ENCODE measurements around the gene SURF2. TPM values are rescaled to one million over a fixed set of nuclear protein-coding genes. Genes with fewer than 3 reads are reported as not detected.
"Not testable (repeated sequence)": the region's sequence is repeated elsewhere in the genome, so short reads cannot be mapped to it uniquely, and the experiment has no call there.

The SURF2 gene
- total RNA-seq, 6 experiments from 2014 or later = 6.3 to 16.9 (median 8.2) TPM

DNA sequence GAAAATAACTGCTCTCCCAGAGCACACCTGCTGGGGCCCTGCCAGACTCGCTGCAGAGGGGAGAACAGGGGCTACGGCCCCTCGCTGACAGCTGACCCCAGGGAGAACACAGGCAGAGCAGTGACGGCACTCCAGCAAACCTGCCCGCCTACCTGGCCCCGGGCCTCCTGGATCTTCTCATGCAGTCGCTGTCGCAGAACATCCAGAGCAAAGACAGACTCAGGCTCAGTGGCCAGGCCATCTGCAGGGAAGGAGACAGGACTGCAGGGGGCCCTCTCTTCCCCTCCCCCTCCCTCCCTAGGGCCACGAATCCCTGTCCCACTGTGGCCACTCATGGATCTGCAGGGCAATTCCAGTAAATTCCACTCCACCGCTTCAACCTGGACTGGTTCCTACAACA lies 22.8 kb upstream of the SURF2 start:
- ATAC-seq = no peak
- H3K36me3 ChIP-seq = peaks cover 3 to 45% (median 23%) of the 10 kb centered on the region in 4 donors
- no peaks in the 10 kb centered on the region for H3K27me3 ChIP-seq
- DNase-seq = peak in 1 of 3 donors; percentile 36
- H3K9me3 ChIP-seq = no peaks in the 10 kb centered on the region
- H3K27ac ChIP-seq = no peak overlapping the region
- no peak for TF ChIP-seq POLR2A (IDR thresholded peaks at IDR 0.05)
- TF ChIP-seq, protein P1, sequence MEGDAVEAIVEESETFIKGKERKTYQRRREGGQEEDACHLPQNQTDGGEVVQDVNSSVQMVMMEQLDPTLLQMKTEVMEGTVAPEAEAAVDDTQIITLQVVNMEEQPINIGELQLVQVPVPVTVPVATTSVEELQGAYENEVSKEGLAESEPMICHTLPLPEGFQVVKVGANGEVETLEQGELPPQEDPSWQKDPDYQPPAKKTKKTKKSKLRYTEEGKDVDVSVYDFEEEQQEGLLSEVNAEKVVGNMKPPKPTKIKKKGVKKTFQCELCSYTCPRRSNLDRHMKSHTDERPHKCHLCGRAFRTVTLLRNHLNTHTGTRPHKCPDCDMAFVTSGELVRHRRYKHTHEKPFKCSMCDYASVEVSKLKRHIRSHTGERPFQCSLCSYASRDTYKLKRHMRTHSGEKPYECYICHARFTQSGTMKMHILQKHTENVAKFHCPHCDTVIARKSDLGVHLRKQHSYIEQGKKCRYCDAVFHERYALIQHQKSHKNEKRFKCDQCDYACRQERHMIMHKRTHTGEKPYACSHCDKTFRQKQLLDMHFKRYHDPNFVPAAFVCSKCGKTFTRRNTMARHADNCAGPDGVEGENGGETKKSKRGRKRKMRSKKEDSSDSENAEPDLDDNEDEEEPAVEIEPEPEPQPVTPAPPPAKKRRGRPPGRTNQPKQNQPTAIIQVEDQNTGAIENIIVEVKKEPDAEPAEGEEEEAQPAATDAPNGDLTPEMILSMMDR (IDR thresholded peaks at IDR 0.05) = no peak
- H3K4me3 ChIP-seq = no peak overlapping the region
- WGBS (ENCODE audit: insufficient coverage, low coverage, low lambda C conversion rate, missing lambda C conversion rate) = 100% methylated on average over 2 of the region's 10 CpGs
- intact Hi-C loops (cut with DNase I) = loop anchor here in 1 of 2 donors (10.0 kb wide), 1 partner anchor 51 kb away; no protein-coding TSS in a partner anchor
- H3K4me1 ChIP-seq = peaks cover 0 to 12% (median 4%) of the 10 kb centered on the region in 4 donors

DNA sequence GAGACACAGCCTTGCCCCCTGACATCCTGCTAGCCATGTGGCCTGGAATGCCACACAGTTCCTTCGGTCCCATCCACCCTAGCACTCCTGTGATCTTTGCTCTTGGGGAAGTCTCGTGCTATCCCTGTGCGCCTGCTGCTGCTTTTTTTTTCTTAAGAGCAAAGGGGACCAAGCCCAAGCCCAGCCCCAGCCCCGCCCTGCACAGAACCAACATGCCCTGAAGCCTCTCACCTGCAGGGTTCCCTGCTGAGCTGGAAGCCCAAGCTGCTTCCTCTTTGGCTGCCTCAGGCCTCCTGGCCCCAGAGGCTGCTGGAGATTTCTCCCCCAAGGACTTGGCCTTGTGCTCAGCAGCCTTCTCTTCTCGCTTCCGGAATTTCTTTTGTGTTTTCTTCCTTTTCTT lies 22.2 kb upstream of the SURF2 start:
- peak in 1 of 3 donors; percentile 28 for DNase-seq
- Histone ChIP-seq H3K27me3 (no peaks in the 10 kb centered on the region), H3K27ac (no peak overlapping the region), H3K4me3 (no peak overlapping the region), H3K4me1 (peaks cover 0 to 12% (median 4%) of the 10 kb centered on the region in 4 donors), H3K9me3 (no peaks in the 10 kb centered on the region), H3K36me3 (peaks cover 3 to 45% (median 23%) of the 10 kb centered on the region in 4 donors)
- intact Hi-C loops (cut with DNase I) = loop anchor here in 1 of 2 donors (10.0 kb wide), 1 partner anchor 51 kb away; no protein-coding TSS in a partner anchor
- TF ChIP-seq, protein P1 (IDR thresholded peaks at IDR 0.05) = no peak
- TF ChIP-seq POLR2A (IDR thresholded peaks at IDR 0.05) = no peak
- no peak for ATAC-seq
- 97% methylated on average over 3 of the region's 6 CpGs for WGBS (ENCODE audit: insufficient coverage, low coverage, low lambda C conversion rate, missing lambda C conversion rate)

DNA sequence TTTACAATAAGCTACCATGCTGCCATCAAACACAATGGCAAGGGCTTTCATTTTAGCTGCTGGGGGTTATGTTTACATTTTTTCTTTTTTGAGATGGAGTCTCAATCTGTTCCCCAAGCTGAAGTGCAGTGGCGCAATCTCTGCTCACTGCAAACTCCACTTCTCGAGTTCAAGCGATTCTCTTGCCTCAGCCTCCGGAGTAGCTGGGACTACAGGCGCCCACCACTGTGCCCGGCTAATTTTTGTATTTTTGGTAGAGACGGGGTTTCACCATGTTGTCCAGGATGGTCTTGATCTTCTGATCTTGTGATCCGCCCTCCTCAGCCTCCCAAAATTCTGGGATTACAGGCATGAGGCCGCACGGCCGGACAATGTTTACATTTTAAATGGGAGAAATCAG lies 21.5 kb upstream of the SURF2 start:
- not testable (repeated sequence) for H3K27me3 ChIP-seq, H3K9me3 ChIP-seq, ATAC-seq, H3K27ac ChIP-seq
- intact Hi-C loops (cut with DNase I) = loop anchor here in 1 of 2 donors (10.0 kb wide), 1 partner anchor 50 kb away; no protein-coding TSS in a partner anchor
- H3K4me1 ChIP-seq = peaks cover 0 to 12% (median 4%) of the 10 kb centered on the region in 4 donors
- peak overlapping the region; percentile 61 to 94 (median 66) for H3K4me3 ChIP-seq
- peak in 1 of 3 donors; percentile 12 for DNase-seq
- 65% methylated on average over 11 of the region's 11 CpGs for WGBS (ENCODE audit: insufficient coverage, low coverage, low lambda C conversion rate, missing lambda C conversion rate)
- H3K36me3 ChIP-seq = peaks cover 3 to 41% (median 23%) of the 10 kb centered on the region in 4 donors

DNA sequence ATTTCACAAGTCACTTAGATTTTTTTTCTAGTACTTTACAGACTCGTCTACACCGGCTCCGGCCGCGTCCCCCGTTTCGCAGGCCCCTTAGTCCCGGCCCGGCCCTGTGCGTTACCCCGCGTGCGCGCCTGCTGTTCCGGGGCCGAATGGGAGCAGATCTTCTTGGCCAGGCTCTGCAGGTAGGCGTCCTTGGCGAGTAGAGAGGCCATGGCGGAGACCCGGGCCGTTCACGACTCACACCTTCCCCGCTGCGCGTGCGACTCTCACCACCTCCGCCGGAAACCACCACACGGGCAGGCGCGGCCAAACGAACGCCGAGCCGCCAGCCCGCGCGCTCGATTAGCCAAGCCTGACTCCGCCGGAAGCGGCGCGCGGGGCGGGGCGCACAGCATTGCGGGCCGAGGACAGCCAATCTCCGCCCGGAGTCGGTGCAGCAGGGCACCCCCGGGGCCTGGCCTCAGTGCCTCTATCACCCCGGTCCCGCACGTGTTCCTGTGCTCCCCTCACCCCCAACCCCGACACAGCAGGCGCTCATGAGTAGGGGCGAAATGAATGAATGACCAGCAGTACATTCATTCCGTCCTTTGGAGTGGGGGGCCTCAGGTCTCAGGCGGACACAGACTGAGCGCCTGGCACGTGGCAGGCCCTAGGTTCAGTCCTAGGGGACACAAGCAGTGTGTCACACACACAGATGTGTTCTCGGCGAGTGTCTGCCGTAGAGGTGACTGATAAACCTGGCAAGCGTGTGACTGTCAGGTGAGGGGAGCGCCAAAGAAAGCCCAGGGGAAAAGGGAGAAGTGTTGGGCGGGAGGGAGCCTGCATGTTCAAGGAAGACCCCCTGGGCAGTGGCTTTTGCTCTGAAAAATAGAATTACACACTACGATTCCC lies 20.2 kb upstream of the SURF2 start, which contains the start of gene SURF6:
Gene SURF6 (minus strand): TSS at position 265 of the 888 bp plus-strand sequence. CDS start 56 bp downstream, at position 209.
- Histone ChIP-seq H3K4me3 (peak within 1 kb of the TSS; percentile 61 to 94 (median 66)), H3K27ac (peak within 1 kb of the TSS in 2 of 3 donors; percentile 24 to 63), H3K27me3 (no peaks in the 10 kb centered on the region), H3K36me3 (peaks cover 3 to 40% (median 22%) of the 10 kb centered on the region in 4 donors), H3K4me1 (peaks cover 0 to 12% (median 4%) of the 10 kb centered on the region in 4 donors), H3K9me3 (no peaks in the 10 kb centered on the region)
- intact Hi-C loops (cut with DNase I) = loop anchor here in 1 of 2 donors (10.0 kb wide), 1 partner anchor 49 kb away; no protein-coding TSS in a partner anchor
- peak; percentile 94 for DNase-seq
- ATAC-seq = peak; percentile 95 to 98 (median 97)
- WGBS (ENCODE audit: insufficient coverage, low coverage, low lambda C conversion rate, missing lambda C conversion rate) = 7% methylated on average over 14 of the region's 70 CpGs
- TF ChIP-seq, protein P1 (IDR thresholded peaks at IDR 0.05) = no peak
- TF ChIP-seq POLR2A (IDR thresholded peaks at IDR 0.05) = peak; percentile 63

Data from right lobe of liver (tissue), 6 donors.